NCI-H446 (cell line): ENCODE results near the gene ZNF624.

Source experiments
- DNase-seq, 2 experiments: peaks; one replicate each; lab custom pipeline; 2025; lab: John Stamatoyannopoulos, UW

The ZNF624 gene

GRCh38 chr17:16593356-16594102 is 60.1 kb downstream of the ZNF624 start:
- DNase-seq: no peak

DNA sequence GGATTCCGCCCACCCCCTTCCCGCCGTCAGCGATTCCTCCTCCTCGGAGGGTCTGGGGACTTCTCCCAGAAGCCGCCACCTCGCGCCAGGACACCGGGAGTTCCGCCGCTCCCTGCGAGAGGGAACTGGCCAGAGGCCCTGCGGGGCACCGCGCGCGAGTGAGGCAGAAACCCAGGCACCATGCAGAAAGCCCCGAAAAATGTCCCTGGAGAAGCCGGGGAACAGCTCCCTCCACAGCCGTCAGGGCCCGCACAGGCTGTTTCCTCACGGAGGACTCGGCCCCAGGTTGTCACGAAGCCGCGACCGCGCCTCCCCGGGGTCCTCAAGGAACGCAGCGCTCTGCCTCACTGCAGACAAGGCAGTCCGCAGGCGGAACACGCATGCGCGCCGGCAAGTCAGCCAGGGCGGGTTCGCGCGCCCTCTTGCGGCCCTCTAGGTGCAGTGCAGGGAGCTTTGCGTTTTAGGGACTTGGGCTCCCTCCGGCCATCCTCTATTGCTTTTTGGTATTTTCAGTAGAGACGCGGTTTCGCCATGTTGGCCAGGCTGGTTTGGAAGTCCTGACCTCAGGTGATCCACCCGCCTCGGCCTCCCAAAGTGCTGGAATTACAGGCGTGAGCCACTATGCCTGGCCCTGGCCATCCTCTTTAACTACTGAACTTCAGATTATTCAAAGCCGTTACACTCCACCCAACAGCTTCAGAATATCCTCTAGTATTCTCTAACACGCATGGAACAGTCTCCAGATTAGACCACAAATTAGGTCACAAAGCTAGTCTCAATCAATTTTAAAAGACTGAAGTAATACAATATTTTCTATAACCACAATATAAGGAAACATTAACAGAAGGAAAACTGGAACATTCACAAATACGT is 64.3 kb downstream of the ZNF624 start:
- DNase-seq: peak; percentile 29 to 83

- DNase-seq: no peak
These were observed 67.9 kb downstream of the ZNF624 start for GRCh38 chr17:16585796-16586195.

DNA sequence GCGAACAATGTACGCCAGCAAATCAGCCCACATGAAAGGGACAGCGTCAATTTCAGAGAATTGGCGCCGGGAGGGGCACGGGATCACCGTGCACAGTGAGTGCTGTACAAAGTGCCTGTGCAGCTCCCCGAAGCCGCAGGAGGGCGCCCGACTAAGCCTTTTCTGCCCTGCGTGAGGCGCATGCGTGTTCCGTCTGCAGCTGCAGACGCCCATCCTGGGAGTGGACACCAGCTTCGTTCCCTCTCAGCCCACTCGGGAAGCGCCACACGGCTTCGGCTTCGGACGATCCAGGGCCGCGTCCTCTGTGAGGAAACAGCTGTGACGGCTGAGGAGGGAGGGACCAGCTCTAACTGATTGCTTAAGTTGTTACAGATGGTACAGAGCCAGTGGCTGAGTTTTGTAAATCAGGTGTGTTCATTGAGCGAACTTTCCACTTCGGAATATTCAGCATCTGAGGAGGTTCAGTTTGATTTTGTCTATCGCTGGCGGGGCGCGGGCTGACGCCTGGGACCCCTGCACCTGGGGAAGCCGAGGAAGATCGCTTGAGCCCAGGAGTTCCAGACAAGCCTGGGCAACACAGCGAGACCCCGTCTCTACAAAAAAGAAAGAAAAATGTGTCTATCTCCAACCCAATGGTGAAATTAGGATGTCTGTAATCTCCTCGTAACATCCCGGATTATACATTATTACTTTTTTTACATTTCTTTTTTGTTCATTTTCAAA is 69.2 kb downstream of the ZNF624 start:
- peak; percentile 17 to 47 for DNase-seq

GRCh38 chr17:16583781-16584180 is 69.9 kb downstream of the ZNF624 start:
- no peak for DNase-seq

GRCh38 chr17:16573466-16573865 is 80.2 kb downstream of the ZNF624 start:
- no peak for DNase-seq
